22Rv1 (cell line): Measurements from ENCODE around the gene NAV2.

ENCODE experiments used
- ZFX ChIP-seq: fragments of 450-650 bp; IDR thresholded peaks from 2 replicates; pipeline ENCODE4 v1.6.1; 2017; ENCODE audit warnings: antibody characterized with exemption, borderline replicate concordance
- TF ChIP-seq, protein P1 (sequence below): fragments of 450-650 bp; IDR thresholded peaks from 2 replicates; pipeline ENCODE4 v1.5.1; 2017; ENCODE audit warnings: mild to moderate bottlenecking

DNA sequence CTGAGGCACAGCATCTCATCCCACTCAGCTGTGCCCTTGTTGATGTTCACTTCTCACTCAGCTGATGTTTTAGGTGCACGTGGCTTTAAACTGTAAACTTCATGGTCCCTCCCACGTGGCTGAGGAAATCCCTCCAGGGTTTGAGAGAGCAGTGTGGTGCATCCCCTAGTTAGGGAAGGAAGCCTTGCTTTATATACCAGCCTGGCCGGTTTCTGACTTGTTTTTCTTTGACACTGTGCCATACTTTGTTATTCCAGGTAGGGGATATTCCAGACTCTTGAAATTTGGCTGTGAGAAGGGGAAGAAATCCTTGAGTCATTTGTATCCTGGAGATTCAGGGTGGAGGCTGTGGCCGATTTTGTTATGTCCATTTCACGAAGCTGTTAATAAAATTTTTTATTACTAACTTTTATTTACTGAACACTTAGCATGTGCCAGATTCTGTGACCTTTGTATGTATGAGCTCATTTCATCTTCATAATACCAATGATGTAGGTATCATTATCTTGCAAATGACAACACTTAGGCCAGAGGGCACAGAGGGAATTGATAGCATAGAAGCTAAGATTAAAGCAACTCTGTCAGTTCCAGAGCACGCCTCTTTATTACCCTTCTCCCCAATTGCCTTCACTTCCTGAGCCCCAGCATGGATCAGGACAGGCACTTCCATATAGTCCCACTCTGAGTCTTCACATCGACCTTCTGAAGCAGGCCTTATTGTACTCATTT is 116.6 kb downstream of the NAV2 start:
- TF ChIP-seq, protein P1, sequence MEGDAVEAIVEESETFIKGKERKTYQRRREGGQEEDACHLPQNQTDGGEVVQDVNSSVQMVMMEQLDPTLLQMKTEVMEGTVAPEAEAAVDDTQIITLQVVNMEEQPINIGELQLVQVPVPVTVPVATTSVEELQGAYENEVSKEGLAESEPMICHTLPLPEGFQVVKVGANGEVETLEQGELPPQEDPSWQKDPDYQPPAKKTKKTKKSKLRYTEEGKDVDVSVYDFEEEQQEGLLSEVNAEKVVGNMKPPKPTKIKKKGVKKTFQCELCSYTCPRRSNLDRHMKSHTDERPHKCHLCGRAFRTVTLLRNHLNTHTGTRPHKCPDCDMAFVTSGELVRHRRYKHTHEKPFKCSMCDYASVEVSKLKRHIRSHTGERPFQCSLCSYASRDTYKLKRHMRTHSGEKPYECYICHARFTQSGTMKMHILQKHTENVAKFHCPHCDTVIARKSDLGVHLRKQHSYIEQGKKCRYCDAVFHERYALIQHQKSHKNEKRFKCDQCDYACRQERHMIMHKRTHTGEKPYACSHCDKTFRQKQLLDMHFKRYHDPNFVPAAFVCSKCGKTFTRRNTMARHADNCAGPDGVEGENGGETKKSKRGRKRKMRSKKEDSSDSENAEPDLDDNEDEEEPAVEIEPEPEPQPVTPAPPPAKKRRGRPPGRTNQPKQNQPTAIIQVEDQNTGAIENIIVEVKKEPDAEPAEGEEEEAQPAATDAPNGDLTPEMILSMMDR, result no peak
- no peak for TF ChIP-seq ZFX
